AG10803 (cell line): ENCODE measurements around the gene C5orf58.
A peak's percentile ranks its signal among the peaks of the same experiment; 100 is the strongest.

Source experiments
- DNase-seq: peaks from one replicate; pipeline ENCODE4 v3.0.0; 2010; ENCODE audit warnings: low read depth
- H3K4me3 ChIP-seq: 2 replicates; pipeline ENCODE4 v1.5.1; 2011; ENCODE audit warnings: mild to moderate bottlenecking, low read length, control low read depth
- TF ChIP-seq, protein P1 (sequence below): conservative IDR thresholded peaks from 2 replicates; pipeline ENCODE4 v1.5.1; 2011; ENCODE audit warnings: mild to moderate bottlenecking, low read length, control low read depth, inconsistent platforms

The C5orf58 gene

DNA sequence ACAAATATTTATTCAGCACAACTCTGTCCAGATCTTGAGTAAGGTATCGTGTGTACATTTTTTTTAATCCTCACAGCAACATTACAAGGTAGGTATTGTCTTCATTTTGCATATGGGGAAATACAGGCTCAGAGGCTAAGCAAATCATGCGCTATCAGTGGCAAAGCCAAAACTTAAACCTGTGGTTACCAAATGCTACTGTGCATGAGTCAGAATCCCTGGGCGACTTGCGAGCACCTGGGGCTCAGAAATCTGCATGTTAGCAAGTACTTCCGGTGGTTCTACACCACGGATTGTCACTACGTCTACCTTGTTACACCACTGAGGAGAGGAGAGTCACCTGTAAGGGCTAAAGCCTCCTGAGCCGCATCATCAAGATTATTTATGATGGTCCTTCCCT lies 21.3 kb downstream of the C5orf58 start:
- no peak for DNase-seq
- TF ChIP-seq, protein P1, sequence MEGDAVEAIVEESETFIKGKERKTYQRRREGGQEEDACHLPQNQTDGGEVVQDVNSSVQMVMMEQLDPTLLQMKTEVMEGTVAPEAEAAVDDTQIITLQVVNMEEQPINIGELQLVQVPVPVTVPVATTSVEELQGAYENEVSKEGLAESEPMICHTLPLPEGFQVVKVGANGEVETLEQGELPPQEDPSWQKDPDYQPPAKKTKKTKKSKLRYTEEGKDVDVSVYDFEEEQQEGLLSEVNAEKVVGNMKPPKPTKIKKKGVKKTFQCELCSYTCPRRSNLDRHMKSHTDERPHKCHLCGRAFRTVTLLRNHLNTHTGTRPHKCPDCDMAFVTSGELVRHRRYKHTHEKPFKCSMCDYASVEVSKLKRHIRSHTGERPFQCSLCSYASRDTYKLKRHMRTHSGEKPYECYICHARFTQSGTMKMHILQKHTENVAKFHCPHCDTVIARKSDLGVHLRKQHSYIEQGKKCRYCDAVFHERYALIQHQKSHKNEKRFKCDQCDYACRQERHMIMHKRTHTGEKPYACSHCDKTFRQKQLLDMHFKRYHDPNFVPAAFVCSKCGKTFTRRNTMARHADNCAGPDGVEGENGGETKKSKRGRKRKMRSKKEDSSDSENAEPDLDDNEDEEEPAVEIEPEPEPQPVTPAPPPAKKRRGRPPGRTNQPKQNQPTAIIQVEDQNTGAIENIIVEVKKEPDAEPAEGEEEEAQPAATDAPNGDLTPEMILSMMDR = no peak
- H3K4me3 ChIP-seq = no peak overlapping the region

DNA sequence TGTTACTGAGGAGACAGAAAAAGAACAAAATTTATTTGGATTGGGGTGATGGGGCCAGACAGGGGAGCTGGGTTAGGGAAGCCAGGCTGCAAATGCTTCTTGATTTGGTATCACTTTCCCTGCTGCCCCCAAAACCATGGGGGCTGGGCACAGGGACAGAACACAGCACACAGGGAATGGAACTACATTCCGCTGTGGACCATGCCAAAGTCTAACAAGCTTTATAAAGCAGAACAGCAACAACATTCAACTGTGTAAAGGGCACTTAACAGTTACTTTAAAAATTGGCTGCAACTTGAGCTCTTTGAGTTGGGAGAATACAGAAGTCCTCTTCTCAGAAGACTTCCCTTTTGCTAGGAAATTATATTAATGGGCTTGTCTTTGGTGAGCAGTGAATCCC lies 23.8 kb downstream of the C5orf58 start:
- no peak for DNase-seq
- TF ChIP-seq, protein P1 = no peak
- H3K4me3 ChIP-seq = no peak overlapping the region

DNA sequence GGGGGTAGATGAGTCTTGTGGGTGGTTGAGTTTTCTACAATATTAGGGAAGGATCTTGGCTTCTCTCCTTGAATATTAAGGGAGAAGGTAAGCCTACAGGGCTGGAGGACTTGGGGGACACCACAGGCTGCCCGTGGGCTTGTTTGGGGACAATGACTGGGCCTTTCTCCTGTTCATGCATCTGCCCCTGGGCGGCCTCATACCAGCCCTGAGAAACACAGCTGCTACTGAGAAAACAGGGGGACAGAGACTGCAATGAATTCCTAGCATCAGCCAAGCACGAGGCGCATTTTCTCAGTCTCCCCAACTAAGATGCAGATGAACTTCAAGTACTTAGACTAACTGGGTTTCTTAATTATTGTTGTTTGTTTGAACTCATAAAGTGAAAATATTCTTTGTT lies 24.6 kb downstream of the C5orf58 start:
- no peak overlapping the region for H3K4me3 ChIP-seq
- TF ChIP-seq, protein P1 = no peak
- DNase-seq = no peak

DNA sequence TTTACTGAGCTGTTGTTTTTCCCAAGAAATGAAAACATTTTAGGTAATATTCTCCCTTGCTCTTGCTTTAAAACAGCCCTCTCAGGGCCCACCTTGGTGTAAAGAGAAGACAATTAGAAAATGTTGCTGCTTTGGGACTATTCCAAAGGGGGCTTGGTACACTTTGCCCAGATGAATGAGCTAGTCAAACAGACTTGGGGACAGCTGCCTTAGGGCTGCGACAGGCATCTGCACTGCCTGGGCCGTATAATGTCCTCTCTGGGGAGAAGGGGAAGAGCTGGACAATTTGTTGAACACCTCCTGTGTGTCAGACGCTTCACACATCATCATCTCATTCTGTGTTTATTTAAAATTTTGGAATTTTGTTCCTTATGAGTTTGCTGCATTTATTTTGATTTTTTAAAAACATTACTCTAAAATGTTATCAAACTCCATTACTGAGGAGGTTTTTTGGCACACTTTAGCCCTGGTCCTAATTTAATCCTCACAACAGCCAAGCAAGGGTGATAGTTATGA lies 28.8 kb downstream of the C5orf58 start:
- TF ChIP-seq, protein P1 = no peak
- no peak for DNase-seq
- H3K4me3 ChIP-seq = no peak overlapping the region

DNA sequence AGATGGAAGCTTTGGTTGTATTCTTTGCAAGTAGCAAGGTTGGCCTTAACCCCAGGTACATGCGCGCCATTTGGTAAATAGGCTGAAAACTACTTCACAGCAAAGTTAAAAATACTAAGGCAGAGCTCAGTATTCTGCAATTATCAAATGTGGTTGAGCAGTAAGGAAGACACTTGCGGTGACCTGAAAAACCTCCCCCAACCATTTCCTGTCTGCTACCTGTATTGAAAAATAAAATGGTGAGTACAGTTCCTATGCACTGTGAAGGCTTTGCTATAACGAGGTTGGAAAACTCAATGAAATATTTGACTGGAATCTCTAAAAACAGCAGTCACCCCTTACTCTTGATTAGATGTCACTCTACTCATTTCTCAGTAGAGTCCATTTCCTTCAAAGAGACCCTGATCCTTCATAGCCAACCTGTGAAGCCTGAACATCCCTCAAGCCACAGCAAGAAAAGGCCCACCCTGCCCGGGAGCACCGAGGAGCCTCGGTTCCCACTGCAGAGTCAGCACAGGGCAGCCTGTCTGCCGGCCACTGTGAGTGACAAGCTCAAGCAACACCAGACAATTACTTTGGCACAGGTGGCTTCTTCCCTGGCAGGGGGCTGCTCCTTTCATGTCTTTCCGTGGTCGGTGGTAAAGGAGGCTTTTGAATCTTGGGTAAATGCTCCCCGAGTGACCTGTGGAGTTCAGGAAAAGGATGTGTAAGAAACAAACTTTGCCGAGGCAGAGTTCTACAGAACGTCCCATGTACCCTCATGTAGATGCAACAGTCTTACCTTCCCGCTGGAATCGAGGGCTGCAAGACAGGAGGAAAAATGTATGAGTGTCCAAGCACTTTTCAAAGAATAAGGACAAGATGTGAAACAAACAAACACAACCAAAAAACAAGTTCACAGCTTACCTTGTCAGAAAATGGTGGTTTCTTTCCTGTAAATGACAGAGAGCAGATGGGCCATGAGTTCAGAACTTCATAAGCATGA lies 29.6 kb downstream of the C5orf58 start:
- TF ChIP-seq, protein P1 = no peak
- H3K4me3 ChIP-seq = no peak overlapping the region
- no peak for DNase-seq

DNA sequence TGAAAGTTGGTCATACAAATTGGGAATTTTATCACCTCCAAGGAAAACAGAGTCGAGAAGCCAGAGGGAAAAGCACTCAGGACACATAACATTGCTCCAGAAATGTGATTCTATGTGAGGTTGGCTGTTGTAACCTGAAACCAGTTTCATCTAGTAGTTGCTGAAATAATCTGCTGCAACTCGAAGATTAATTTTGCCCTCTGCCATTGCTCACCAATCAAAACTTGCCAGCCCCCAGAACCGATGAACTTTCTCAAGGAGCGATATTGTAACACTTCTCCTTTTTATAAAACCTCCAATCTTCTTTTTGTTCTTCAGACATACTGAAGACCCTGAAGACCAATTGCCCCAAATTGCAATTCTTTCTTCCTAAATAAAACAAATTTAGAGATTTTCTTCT lies 31.1 kb downstream of the C5orf58 start:
- DNase-seq = no peak
- no peak overlapping the region for H3K4me3 ChIP-seq
- TF ChIP-seq, protein P1 = no peak

DNA sequence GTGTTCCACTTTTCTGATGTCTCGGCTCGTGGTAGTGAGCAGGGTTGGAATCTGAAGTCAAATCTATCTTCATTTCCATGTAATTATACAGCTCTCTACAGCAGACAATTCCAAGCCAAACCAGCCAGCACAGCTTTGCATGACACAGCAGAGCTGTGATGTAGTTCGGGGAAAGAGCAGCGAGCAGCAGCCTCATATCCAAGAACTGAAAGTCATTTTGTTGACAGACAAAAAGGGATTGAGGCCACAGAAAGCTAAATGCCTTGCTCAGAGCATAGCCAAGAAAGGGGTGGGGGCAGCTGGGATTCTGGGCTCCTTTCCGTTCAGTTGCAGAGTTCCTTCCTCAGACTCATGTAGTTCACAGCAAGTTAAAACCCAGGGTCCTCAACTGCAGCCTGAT lies 32.7 kb downstream of the C5orf58 start:
- TF ChIP-seq, protein P1 = no peak

More for the DNA sequence above, 32.7 kb downstream of the C5orf58 start:
- H3K4me3 ChIP-seq = no peak overlapping the region
- DNase-seq = peak; percentile 16
